ENCODE data around the gene KRT73.

Gene KRT73

DNA sequence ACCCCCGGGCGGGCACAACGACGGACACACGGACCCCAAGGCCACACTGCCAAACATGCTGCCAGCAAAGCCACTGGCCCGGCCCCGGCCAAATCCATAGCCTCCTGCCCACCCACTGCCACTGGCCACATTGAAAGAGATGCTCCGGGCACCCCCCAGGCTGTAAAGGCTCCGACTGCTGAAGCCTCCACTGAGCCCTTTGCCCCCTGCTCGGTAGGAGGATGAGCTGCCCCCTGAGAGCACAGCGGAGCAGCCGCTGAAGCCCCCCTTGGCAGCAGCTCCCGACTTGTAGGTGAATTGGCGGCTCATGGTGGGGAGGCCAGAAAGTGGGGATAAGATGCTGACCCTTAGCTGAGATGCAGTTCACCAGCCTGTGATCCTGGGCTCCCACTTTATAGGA is at the start of gene KRT73:
Gene KRT73 (minus strand): TSS at position 344 of the 400 bp plus-strand sequence. CDS start 35 bp downstream, at position 309.
- no peak for DNase-seq

DNA sequence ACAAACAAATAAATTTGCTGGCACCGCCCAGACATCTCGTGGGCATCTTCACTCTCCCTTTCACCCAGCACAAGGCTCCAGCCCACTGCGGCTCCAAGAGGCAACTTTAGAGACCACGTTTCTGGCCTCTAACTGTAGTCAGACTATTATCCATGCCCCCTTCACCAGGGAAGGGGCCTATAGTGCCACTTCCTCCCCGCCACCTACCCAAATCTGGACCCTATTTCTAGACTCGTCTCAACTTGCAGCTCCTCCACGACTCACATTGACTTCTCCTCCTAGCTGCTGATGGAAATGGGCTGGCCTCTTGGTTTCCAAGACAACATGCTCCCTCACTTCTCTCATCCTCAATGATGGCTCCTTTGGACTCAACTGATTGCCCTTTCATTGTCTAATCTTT is 49.6 kb upstream of the KRT73 start:
- DNase-seq, result no peak

DNA sequence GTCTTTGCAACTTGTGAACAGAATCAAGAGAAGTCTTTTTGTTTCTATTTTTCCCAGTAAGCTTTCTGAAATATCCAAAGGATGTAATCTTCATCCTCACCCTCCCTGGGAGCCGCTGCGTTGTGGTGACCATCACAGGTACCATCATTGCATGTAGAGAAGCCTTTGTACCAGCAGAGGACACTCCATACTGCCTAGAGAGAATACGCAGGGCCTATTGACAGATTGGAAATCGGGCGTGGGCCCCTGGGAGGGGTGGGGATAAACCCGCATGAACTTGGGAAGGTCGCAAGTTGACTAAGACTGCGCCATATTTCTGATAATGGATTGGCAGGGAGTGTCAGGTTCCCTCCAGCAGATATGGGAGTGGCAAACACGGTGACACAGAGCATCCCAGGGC is 49.1 kb upstream of the KRT73 start:
- DNase-seq, result no peak

DNA sequence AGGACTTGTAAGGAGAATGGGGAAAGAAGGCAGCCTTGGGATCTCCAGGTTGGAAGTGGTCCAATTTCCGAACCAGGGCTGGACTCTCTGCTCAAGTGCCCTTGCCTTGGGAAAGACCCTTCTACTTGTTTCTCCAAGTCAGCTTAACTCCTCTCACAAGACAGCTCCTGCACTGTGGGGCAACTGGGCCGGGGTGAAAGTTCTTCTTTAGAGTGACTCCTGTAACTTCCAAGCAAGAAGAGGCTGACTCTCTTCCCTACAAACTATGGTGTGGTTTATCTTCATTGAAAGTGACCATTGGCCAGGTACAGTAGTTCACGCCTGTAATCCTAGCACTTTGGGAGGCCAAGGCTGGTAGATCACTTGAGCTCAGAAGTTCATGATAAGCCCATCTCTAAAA is 48.1 kb upstream of the KRT73 start:
- no peak for DNase-seq

DNA sequence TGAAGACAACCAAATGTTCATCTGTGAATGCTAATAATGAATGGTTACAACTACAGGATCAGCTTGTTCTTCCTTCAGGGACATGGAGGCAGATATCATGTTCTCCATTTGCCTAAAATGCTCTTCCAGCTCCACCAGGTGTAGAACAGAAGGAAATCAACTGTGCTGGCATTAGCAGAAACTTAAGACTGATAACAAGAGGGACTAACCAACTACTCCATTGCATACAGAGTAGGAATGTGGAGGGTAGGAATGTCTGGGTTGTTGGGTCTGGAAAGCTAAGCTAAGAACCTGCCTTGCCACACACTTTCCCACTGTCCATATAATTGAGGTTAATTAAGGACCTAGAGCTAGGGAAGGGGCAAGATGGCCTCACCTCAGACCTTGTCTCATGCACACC is 45.1 kb upstream of the KRT73 start:
- DNase-seq, result no peak

DNA sequence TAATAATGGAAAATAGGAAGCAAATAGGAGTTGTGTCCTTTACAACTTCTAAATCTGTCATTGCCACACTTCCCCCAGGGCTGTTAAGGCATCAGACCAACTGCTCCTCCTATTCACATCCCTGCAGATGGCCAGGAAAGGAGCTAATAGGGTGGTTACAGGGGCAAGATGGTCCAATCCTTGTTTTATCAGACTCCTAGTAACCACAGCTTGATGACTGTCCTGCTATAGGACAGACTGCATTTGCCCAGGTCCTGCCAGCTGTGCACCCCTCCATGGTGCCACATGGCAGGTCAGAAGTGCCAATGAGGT is 44.5 kb upstream of the KRT73 start:
- no peak for DNase-seq

DNA sequence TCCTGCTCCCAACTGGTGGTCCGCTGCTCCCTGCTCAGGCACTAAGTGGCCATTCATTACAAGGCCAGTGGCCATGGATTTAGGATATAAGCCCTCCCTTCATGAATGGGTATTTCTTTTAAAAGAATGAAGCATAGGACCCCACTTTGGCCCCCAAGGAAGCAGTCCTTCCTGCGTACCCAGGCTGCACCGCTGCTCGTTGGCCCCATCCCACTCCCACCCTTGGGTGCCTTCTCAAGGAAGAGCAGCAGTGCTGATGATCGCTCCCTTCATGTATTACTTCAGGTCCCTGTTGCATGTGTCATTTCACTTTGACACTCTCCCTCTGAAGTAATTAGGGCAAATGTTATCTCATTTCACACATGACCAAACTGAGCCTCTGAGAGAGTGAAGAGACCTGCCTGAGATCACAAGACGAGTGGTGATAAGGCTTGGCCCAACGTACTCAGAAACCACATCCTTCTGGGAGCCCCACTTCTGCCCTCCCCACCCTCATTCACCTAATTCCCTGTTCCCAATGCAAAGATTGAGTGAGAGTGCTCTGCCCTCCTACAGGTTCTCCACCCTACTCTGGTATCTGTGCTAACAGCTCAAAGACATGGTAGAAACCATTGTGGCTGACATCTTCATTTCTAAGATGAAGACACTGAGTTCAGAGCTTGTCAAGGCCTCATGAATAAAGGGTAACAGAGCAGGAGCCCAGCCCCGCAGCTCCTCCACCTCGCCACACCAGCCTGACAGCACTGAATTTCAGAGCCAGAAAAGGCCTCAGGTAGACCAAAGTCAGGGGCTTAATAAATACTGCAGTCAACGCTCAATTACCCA is 43.9 kb upstream of the KRT73 start:
- DNase-seq, result no peak

DNA sequence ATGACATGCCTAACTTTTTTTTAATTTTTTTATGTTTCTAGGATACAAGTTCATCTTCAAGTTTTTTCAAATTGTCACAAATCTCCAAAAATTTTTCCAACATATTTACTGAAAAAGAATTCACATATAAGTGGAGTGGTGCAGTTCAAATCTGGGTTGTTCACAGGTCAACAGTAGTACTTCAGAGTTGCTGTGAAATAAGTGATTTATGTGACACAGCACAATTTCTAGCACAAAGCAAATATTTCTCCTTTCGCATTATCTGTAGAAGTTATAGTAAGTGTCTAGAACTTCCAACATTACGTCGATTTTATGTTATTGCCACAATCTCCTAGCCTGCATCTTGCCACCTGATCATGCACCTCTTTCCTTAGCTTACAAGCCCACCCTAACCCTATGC is 43.3 kb upstream of the KRT73 start:
- DNase-seq, result no peak

DNA sequence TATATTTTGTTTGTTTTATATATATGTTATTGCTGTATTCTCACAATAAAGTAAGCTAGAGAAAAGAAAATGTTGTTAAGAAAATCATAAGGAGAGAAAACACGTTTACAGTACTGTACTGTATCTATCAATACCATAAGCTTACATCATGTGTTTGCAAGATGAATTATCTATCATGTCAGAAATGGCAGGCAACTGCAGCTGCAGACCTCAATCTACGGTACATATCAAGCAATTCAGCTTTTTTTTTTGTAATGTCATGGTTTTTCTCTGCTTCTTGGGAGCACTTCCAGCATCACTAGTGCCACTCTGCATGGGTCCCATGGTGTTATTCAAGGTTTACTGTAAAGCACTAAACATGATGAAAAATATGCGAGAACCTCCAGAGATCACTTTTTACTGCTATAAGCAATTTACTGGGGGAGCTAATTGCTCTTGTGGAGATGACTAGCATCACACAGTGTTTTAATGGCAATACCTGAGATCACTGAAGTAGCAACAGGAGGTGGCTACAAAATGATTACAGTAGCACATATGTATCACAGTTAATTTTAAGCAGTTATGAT is 42.7 kb upstream of the KRT73 start:
- DNase-seq, result no peak

DNA sequence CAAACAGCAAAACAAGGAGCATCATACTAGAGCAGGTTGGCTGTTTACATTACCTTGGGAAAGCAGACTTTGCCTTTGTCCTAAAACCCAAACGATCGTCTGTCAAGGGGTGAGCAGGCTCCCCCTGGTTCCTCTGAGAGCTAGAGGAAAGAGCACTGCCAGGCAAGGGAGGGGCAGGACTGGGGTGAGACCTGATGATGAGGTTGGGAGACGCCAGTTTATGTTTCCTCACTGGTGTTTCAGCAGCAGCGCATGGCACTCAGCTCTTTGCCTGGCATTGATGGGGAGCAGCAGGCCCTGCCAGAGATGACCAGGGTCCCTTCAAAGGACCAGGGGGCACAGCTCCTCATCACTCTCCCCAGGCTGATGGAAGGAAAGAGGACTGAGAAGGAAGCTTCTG is 41.6 kb upstream of the KRT73 start:
- no peak for DNase-seq

DNA sequence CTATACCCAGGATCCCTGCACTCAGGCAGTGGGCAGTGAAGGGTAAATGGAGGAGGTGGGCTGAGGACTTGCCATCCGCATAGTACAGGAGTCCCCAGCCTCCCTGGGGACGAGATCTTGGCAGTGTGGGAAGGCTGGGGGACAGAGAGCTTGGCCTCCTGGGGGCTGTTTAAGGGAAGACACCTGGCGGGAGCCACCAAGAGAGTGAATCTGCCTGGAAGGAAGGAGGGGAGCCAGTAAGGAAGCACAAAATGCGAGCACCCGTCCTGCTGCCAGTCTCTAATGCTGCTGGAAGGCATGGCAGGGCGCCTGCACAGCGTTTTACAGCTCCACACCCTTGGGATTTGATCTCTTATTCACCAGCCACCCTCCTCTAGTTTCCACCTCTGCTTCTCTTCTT is 41.0 kb upstream of the KRT73 start:
- DNase-seq, result no peak

DNA sequence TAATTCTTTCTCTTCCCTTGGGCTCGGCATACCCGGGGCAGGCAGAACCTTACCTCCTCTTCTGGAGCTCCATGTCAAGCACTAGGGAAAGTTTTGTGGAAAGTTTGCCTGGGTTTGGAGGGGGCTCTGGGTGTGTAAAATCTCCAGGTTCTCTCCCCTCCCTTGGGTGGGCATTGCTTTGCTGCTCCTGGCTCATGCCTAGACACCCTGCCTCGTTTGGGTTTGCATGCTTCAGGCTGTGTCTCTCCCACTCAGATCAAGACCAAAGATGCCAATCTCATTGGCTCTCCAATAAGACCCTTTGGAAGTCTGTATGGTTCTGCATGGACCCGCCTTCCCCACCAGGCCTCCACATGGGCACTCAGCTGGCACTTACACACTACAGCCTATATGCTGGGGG is 39.8 kb upstream of the KRT73 start:
- no peak for DNase-seq

DNA sequence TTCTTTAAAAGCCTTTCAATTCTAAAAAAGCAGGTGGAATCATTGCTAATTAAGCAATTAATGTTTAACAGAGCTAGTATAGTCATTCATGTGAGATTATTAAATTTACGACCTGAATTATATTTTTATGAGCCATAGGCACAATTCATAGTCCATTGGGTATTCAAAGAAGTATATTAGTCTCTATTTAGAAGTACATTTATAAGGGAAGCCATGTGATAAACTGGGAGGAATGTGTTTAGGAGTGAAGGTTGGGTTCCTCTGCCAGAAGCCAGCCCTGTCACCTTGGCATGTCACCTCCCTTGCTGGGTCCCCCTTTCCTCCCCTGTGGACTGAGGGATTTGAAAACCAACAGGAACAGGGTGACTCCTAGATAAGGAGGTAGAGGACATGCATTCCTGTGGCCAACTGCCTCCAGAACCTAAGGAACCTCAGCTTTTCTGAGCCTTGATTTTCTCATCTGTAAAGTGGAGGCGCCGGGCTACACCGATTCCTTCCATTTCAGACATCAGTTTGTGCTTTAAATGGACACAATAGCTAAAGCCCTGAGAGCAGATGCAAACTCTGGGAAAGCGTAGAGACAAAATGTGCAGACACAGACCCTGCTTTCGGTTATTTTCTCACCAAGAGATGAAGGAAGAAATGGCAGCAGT is 39.0 kb upstream of the KRT73 start:
- no peak for DNase-seq

DNA sequence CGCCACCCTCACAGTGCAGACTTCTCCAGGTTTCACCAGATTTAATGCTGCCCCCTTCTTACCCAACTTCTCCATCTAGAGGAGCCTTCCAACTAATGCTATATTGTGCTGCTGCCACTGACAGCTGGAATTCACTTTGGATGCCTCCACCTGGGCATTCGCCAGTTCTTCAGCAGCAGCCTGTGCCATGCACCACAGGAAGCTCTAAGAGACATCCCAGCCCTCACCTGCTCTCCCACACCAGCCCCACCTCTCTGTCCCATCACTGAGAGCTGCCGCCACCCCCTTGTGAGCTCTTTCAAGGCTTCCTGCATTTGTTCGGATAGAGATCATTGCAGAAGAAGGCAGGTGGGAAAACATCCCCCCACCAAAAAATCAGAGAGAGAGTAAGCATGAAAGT is 38.3 kb upstream of the KRT73 start:
- no peak for DNase-seq

DNA sequence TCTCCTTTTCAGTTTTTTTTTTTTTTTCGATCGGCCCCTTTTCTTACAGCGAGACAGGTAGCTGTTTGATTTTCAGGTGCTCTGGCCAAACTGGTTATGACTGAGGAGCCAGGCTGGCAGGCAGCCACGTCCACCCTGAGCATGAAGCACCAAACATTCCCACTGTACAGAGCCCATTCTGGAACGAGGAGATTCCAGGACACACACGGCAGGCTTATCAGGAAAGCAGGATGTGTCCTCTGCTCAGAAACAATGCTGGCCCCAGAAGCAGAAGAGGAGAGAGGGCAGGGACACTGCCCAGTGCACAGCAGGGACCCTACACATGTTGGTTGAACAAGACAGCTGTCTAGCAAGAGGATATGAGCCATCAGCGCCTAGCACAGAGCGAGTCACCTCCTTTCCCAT is 37.4 kb upstream of the KRT73 start:
- DNase-seq, result no peak

DNA sequence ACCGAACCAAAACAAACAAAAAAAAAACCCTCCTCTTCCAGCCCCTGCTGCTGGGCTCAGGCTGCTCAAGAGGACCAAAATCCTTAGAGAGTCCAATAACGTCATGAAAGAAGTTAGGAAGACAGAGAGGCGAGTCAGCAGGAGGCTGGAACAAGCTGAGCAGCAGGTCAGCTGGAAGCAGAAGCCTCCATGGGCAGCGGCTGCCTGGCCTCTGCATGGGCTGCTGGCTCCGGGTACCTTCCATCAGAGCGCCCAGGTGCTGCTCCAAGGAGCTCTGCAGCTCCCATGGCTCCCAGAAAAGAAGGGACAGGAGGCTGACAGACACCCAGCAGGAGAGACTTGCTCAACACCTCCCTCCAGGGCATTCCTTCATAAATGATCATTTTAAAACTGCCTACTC is 36.9 kb upstream of the KRT73 start:
- DNase-seq, result no peak

DNA sequence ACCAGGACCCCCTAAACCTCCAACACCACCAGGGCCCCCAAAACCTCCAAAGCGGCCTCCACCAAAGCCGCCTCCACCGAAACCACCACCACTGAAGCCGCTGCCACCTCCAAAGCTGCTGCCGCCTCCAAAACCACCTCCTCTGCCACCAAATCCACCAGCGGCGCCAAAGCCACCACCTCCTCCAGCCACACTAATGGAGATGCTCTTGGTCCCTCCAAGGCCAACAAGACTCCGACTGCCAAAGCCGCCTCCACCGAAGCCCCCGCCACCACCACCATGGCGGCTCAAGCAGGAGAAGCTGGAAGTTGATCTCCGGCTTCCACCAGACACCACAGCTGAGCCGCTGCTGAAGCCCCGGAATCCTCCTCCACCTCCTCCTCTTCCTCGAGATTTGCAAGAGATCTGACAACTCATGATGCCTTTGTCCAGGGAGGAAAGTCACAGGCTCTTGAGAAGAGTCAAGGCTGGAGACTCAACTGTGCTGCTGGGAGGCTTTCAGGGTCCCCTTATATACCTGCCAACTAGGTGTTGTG is 33.4 kb upstream of the KRT73 start, which contains the start of gene KRT2:
Gene KRT2 (minus strand): TSS at position 486 of the 536 bp plus-strand sequence. CDS start 69 bp downstream, at position 417.
- DNase-seq, result no peak

DNA sequence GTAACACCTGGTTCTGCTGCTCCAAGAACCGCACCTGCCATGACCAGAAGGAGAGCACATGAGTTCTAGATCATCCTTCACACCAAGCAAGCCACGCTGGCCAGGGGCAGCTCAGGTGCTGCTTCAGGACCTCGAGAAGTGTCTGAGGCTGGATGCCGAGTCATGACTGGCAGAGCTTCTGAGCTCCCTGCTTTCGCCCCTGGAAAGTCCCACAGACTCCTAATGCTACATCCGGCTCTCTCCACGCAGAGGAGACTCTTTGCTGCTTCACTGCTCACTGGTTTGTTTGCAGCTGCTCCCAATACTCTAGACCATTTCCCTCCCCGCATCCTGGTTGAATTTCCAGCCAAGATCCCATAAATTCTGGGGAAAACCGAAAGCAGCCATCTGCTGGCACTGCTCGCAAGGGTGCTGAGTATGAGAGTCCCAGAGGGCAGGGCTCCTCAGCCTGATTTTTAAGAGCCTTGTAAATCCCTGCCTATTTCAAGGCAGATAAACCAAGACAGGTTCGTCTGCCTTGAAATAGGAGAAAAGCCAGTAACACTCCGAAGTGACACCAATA is 32.2 kb upstream of the KRT73 start:
- no peak for DNase-seq

DNA sequence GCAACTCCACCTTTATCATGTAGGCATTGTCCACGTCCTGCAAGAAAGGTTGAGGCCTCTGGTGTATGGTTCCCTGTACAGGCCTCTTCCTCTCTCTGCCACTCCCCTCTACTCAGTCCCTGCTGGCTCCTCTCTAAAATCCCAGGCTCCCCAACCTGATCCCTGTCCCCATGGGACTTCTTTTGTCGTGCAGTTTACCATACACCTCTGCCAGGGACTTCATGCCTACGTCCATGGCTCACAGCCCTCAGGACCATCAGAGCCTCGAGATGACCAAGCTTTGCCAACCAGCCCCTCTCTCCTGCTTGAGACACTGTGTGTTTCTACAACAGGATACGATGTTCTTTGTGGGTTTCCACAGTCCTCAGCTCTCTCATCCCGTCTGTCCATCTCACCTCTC is 30.7 kb upstream of the KRT73 start:
- no peak for DNase-seq

DNA sequence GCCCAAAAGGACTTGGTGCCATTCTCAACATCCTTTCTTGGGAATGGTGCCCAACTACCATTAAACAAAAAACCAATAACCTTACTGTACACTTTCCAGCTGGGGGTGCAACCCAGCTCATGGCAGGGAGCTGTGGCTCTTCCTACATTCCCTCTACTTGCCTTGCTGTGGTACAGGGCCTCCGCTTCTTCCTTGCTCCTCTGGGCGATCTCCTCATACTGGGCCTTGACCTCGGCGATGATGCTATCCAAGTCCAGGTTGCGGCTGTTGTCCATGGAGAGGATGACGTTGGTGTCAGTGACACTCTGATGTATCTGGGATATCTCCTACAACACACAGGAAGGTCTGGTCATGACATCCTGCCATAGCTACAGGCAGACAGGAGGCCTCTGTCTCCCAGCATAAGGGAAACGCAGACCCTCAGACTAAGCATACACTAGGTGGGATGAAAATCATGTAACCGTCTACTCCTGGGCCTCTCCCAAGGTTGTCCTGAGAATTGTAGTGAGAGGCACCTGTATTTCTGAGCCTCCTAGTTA is 29.7 kb upstream of the KRT73 start:
- no peak for DNase-seq

DNA sequence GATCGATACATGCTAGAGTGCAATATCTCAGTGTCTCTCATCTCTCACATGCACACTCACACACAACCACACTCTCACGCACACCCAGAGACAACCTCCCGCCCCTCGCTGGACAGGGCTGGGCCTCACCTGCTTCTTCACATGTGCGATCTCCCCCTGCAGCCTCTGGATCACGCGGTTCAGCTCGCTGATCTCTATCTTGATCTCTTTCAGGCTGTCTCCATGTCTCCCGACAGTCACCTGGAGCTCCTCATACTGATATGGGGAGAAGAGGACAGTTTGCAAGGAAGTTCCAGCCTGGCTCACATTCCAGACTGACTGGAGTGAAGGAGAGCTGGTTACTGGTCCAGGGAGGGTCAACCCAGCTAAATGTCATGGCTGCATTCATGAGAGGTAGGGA is 29.2 kb upstream of the KRT73 start:
- DNase-seq, result no peak

DNA sequence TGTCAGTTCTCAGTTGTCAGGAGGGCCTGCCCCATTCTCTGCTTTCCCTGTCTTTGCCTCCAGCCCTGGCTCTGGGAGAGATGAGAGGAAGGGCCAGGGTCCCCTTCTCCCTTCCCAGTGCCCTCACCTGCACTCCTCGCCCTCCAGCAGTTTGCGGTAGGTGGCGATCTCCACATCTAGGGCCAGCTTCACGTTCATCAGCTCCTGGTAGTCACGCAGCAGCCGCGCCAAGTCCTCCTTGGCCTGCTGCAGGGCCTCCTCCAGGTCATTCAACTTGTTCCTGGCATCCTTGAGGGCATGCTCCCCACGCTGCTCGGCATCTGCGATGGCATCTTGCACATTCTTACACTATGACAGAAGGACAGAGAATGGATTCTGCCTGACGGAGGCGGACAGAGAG is 28.3 kb upstream of the KRT73 start:
- DNase-seq, result no peak

DNA sequence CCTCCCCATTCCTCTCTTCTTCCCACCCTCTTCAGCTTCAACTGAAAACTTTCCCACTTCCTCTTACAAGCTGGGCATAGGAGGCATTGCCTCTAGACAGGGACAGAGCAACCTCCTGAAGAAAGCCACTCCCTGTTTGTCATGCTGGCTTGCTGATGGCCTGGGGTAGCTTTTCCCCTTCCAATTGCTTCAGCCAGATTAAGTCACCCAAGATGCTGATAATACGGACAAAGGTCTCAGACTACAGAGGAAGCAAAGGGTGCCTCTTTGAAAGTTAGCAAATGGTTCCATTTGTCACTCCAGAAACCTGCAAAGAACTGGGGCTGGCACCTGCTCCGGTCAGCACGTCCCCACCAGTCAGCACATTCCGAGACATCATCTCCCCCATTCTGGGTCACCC is 27.6 kb upstream of the KRT73 start:
- DNase-seq, result no peak

All from activated CD4-positive, alpha-beta T cell treated with anti-CD3 and anti-CD28 coated beads, Interleukin-2, amount 50 U/mL, for 4 hours (primary cell).